H1 (cell line): ENCODE measurements around the gene KXD1. TPM values are rescaled to one million over a fixed set of nuclear protein-coding genes. Genes with fewer than 3 reads are reported as not detected.

Experiments used
- CTCF ChIA-PET: fragments of 300-600 bp; sonication (Branson Sonifier 250); formaldehyde crosslinking; loops from one replicate; lab custom pipeline; 2021; ENCODE audit not compliant: partially characterized antibody; lab: Charles Lee
- POLR2A ChIA-PET: fragments of 300-600 bp; sonication (Branson Sonifier 250); formaldehyde crosslinking; loops from one replicate; lab custom pipeline; 2021; ENCODE audit warnings: inconsistent platforms; ENCODE audit not compliant: partially characterized antibody; lab: Charles Lee
- DNase-seq, 2 experiments: peaks; one replicate each; pipeline versions ENCODE4 v3.0.0 to v3.0.0-alpha.2; 2010 to 2022; ENCODE audit warnings: low spot score in 2 of 2, low read depth in 1 of 2, mixed read lengths in 1 of 2
- FAIRE-seq: peaks from 2 replicates; lab custom pipeline; 2011; peaks lifted over from hg19 to GRCh38; lab: Jason Lieb, UNC
- H2AFZ ChIP-seq: 2 replicates; pipeline ENCODE4 v1.8.1; 2012; ENCODE audit warnings: low read length, inconsistent platforms
- H2AK5ac ChIP-seq: 2 replicates; pipeline ENCODE4 v1.6.1; 2013; ENCODE audit warnings: low read depth, low read length
- H2BK120ac ChIP-seq: replicated peaks from 2 replicates; pipeline ENCODE3; 2013; ENCODE audit warnings: low read depth, low read length, inconsistent platforms
- H2BK12ac ChIP-seq: 2 replicates; pipeline ENCODE4 v1.6.1; 2013; ENCODE audit warnings: low read depth, low read length
- H2BK15ac ChIP-seq: 2 replicates; pipeline ENCODE4 v1.6.1; 2013; ENCODE audit warnings: low read length
- H2BK20ac ChIP-seq: 2 replicates; pipeline ENCODE4 v1.6.1; 2013; ENCODE audit warnings: low read length
- H2BK5ac ChIP-seq: 2 replicates; pipeline ENCODE4 v1.6.1; 2013; ENCODE audit warnings: low read depth, low read length
- H3K14ac ChIP-seq: 2 replicates; pipeline ENCODE4 v1.6.1; 2013; ENCODE audit warnings: inconsistent platforms; ENCODE audit not compliant: insufficient read length
- H3K18ac ChIP-seq: 2 replicates; pipeline ENCODE4 v1.6.1; 2013; ENCODE audit warnings: low read length; ENCODE audit errors: extremely low read depth
- H3K23ac ChIP-seq: 2 replicates; pipeline ENCODE4 v1.6.1; 2013; ENCODE audit warnings: inconsistent platforms; ENCODE audit not compliant: insufficient read length
- H3K23me2 ChIP-seq: 2 replicates; pipeline ENCODE4 v1.6.1; 2013; ENCODE audit warnings: low read depth, low read length
- H3K27ac ChIP-seq: 2 replicates; pipeline ENCODE4 v1.6.1; 2011; ENCODE audit warnings: low read depth, low read length, inconsistent platforms
- H3K27me3 ChIP-seq, 4 experiments: replicated peaks in 1 of 4; 1 replicate in 1 of 4; 2 replicates in 3 of 4; pipeline versions ENCODE4 v1.6.1 to v1.8.1; 2011 to 2013; ENCODE audit warnings: low read length in 3 of 4, mild to moderate bottlenecking in 3 of 4, inconsistent platforms in 2 of 4, mixed read lengths in 2 of 4, moderate library complexity in 1 of 4; ENCODE audit not compliant: control insufficient read depth in 3 of 4, insufficient read depth in 3 of 4; ENCODE audit errors: extremely low read depth in 1 of 4
- H3K36me3 ChIP-seq, 4 experiments: 2 replicates each; pipeline versions ENCODE4 v1.6.1 to v1.8.1; 2011 to 2013; ENCODE audit warnings: mild to moderate bottlenecking in 4 of 4, low read length in 3 of 4, moderate library complexity in 2 of 4, control low read depth in 1 of 4, inconsistent platforms in 1 of 4; ENCODE audit not compliant: insufficient read depth in 4 of 4, control insufficient read depth in 2 of 4
- H3K4ac ChIP-seq: replicated peaks from 2 replicates; pipeline ENCODE3; 2013; ENCODE audit warnings: low read length, low read depth, mixed read lengths, inconsistent platforms; ENCODE audit not compliant: insufficient read length
- H3K4me1 ChIP-seq, 4 experiments: replicated peaks in 1 of 4; 1 replicate in 1 of 4; 2 replicates in 3 of 4; pipeline versions ENCODE4 v1.6.1 to v1.8.1; 2011 to 2013; ENCODE audit warnings: low read length in 3 of 4, inconsistent platforms in 2 of 4, mixed read lengths in 1 of 4; ENCODE audit not compliant: insufficient read depth in 4 of 4, control insufficient read depth in 3 of 4
- H3K4me2 ChIP-seq, 2 experiments: 2 replicates each; pipeline versions ENCODE4 v1.6.1 to v1.8.1; 2011 to 2013; ENCODE audit warnings: low read depth in 2 of 2, low read length in 2 of 2, control low read depth in 1 of 2, inconsistent platforms in 1 of 2, mild to moderate bottlenecking in 1 of 2; ENCODE audit not compliant: insufficient read depth in 1 of 2
- H3K4me3 ChIP-seq, 4 experiments: fragments of 200-600, 300-600 bp in 1 of 4; sonication (generic), shearing (Covaris generic), sonication (Bioruptor Twin) in 1 of 4; 2 replicates each; pipeline versions ENCODE4 v1.5.1 to v1.8.1; 2011 to 2016; ENCODE audit warnings: low read length in 4 of 4, low read depth in 3 of 4, control low read depth in 2 of 4, inconsistent platforms in 2 of 4, mild to moderate bottlenecking in 2 of 4, mixed read lengths in 1 of 4, moderate library complexity in 1 of 4; ENCODE audit not compliant: insufficient read depth in 2 of 4; ENCODE audit errors: extremely low read depth in 1 of 4
- H3K56ac ChIP-seq: replicated peaks from 2 replicates; pipeline ENCODE3; 2013; ENCODE audit warnings: low read depth, mild to moderate bottlenecking, mixed read lengths, low read length, inconsistent platforms; ENCODE audit not compliant: insufficient read length
- H3K79me1 ChIP-seq: 2 replicates; pipeline ENCODE4 v1.6.1; 2013; ENCODE audit warnings: low read depth, low read length, control low read depth
- H3K79me2 ChIP-seq, 2 experiments: 2 replicates each; pipeline versions ENCODE4 v1.6.1 to v1.8.1; 2012 to 2013; ENCODE audit warnings: low read length in 2 of 2, mild to moderate bottlenecking in 2 of 2, inconsistent platforms in 1 of 2; ENCODE audit not compliant: insufficient read depth in 2 of 2, control insufficient read depth in 1 of 2
- H3K9ac ChIP-seq, 4 experiments: replicated peaks in 1 of 4; 1 replicate in 1 of 4; 2 replicates in 3 of 4; pipeline versions ENCODE4 v1.6.1 to v1.8.1; 2011 to 2013; ENCODE audit warnings: low read depth in 3 of 4, low read length in 3 of 4, control low read depth in 2 of 4, mild to moderate bottlenecking in 2 of 4, moderate library complexity in 2 of 4, inconsistent platforms in 1 of 4; ENCODE audit errors: extremely low read depth in 1 of 4
- H3K9me3 ChIP-seq, 2 experiments: 2 replicates each; pipeline versions ENCODE4 v1.6.1 to v1.8.1; 2012 to 2013; ENCODE audit warnings: mild to moderate bottlenecking in 2 of 2, moderate library complexity in 2 of 2, control low read depth in 1 of 2, inconsistent platforms in 1 of 2, low read depth in 1 of 2, low read length in 1 of 2, mixed read lengths in 1 of 2; ENCODE audit not compliant: insufficient read depth in 2 of 2
- H4K20me1 ChIP-seq, 2 experiments: replicated peaks in 1 of 2; 2 replicates each; pipeline versions ENCODE3 to v1.8.1; 2011 to 2013; ENCODE audit warnings: inconsistent platforms in 2 of 2, low read length in 2 of 2, mild to moderate bottlenecking in 1 of 2; ENCODE audit not compliant: insufficient read depth in 2 of 2, control insufficient read depth in 1 of 2
- H4K5ac ChIP-seq: 2 replicates; pipeline ENCODE4 v1.6.1; 2013; ENCODE audit warnings: low read length, low read depth, mixed read lengths, inconsistent platforms; ENCODE audit not compliant: insufficient read length
- H4K8ac ChIP-seq: 2 replicates; pipeline ENCODE4 v1.8.0; 2013; ENCODE audit warnings: mild to moderate bottlenecking, moderate library complexity, low read length, inconsistent platforms; ENCODE audit not compliant: insufficient read depth; ENCODE audit errors: extremely low read depth
- H4K91ac ChIP-seq: replicated peaks from 2 replicates; pipeline ENCODE3; 2013; ENCODE audit warnings: low read length, mixed read lengths, inconsistent platforms; ENCODE audit not compliant: insufficient read length
- ASH2L ChIP-seq: fragments of 200-600, 300-600 bp; sonication (generic); IDR thresholded peaks from one replicate; pipeline ENCODE4 v1.7.1; 2017; ENCODE audit warnings: low read length
- CBX8 ChIP-seq: fragments of 300-800, 300-1000 bp; sonication (generic); IDR thresholded peaks from 2 replicates; pipeline ENCODE4 v1.7.1; 2016; ENCODE audit warnings: low read depth, low read length, borderline replicate concordance
- CEBPB ChIP-seq: IDR thresholded peaks from 2 replicates; pipeline ENCODE4 v1.6.1; 2012; ENCODE audit warnings: low read depth, low read length
- FOSL1 ChIP-seq: IDR thresholded peaks from 2 replicates; pipeline ENCODE4 v1.6.1; 2011; ENCODE audit warnings: mild to moderate bottlenecking, low read depth, low read length, moderate library complexity; ENCODE audit not compliant: insufficient read depth
- KDM4A ChIP-seq: IDR thresholded peaks from one replicate; pipeline ENCODE4 v1.7.1; 2012; ENCODE audit warnings: low read depth, mild to moderate bottlenecking, moderate library complexity, low read length, inconsistent platforms; ENCODE audit not compliant: severe bottlenecking
- TAF1 ChIP-seq: IDR thresholded peaks from 2 replicates; pipeline ENCODE4 v1.6.1; 2011; ENCODE audit warnings: mild to moderate bottlenecking, low read depth, low read length
- TEAD4 ChIP-seq: IDR thresholded peaks from 2 replicates; pipeline ENCODE4 v1.6.1; 2012; ENCODE audit warnings: low read depth, low read length, inconsistent platforms, mixed read lengths
- WGBS, 2 experiments: shearing (Covaris generic) in 1 of 2; methylation state at CpG; one replicate each; pipeline versions ENCODE4 v1.1.6 to v1.1.7; 2013 to 2015; ENCODE audit warnings: low lambda C conversion rate in 2 of 2, mixed read lengths in 2 of 2, inconsistent platforms in 1 of 2, low coverage in 1 of 2, missing lambda C conversion rate in 1 of 2; ENCODE audit not compliant: insufficient replicate concordance in 2 of 2, insufficient coverage in 1 of 2, insufficient read length in 1 of 2; ENCODE audit errors: extremely low coverage in 1 of 2, missing lambda C conversion rate in 1 of 2; 5-methylcytosine and 5-hydroxymethylcytosine counted together
- polyA plus RNA-seq, 7 experiments: library from polyadenylated mRNA; depleted of rRNA in 3 of 7; stranded (reverse) in 5 of 7; unstranded in 2 of 7; fragments of >200 nt in 5 of 7; fragments of 200-250 nt in 2 of 7; gene quantifications; 1 replicate in 5 of 7; 2 replicates in 1 of 7; 4 replicates in 1 of 7; pipeline versions ENCODE4 v1.2.1 to v1.2.3, GENCODE V29; 2011 to 2013; ENCODE audit warnings: missing spikeins in 2 of 7, mixed read lengths in 2 of 7
- total RNA-seq: library from RNA; stranded (reverse); fragmentation: NEBNext Ultra II Directional; extraction: Animal tissue kit (Norgen Biotek cat#: 25700); gene quantifications from 2 replicates; pipeline ENCODE4 v1.2.1, GENCODE V29; 2021

Gene KXD1
- total and polyA plus RNA-seq, 2 of the 8 experiments (the other 6 are each of a cell fraction or from before 2014, with no cell fraction given): 115 to 267 TPM

- Histone ChIP-seq H3K79me1 (no peaks in the 10 kb centered on the region; the same call in 1 of the 2 replicates), H2AK5ac (no peak overlapping the region), H3K9ac (no peak overlapping the region; a peak in 1 of 7 replicates)
- TF ChIP-seq ASH2L (no peak), TEAD4 (no peak), CBX8 (no peak), FOSL1 (no peak), CEBPB (no peak), KDM4A (no peak), TAF1 (no peak)
Observed at GRCh38 chr19:18529782-18530181, 27.9 kb upstream of the KXD1 start.

More at GRCh38 chr19:18529782-18530181, 27.9 kb upstream of the KXD1 start:
- no peak overlapping the region for H4K8ac ChIP-seq
- H3K27ac ChIP-seq: no peak overlapping the region
- no peak overlapping the region for H4K5ac ChIP-seq
- no peak overlapping the region for H2BK12ac ChIP-seq
- H2BK15ac ChIP-seq: no peak overlapping the region
- H4K91ac ChIP-seq: no peak overlapping the region
- peaks cover 2 to 18% (median 12%) of the 10 kb centered on the region in 4 experiments; a peak in 7 of 8 replicates for H3K36me3 ChIP-seq
- no peak overlapping the region for H3K14ac ChIP-seq
- CTCF ChIA-PET: interaction anchor here (1.2 to 6.1 kb wide), 6 partner anchors 9 to 68 kb away, joined by 4 to 37 read pairs (median 6); partner anchors contain the start of genes ELL and REX1BD
- H3K27me3 ChIP-seq: no peaks in the 10 kb centered on the region; a peak in 1 of 7 replicates
- no peak overlapping the region for H2BK20ac ChIP-seq
- peaks cover 3 to 4% of the 10 kb centered on the region in 2 experiments for H4K20me1 ChIP-seq
- H3K18ac ChIP-seq: no peak overlapping the region
- no peaks in the 10 kb centered on the region for H3K4me1 ChIP-seq
- no peaks in the 10 kb centered on the region for H3K9me3 ChIP-seq
- POLR2A ChIA-PET: interaction anchor here (0.7 to 3.9 kb wide), 10 partner anchors 8 to 460 kb away, joined by 3 to 22 read pairs (median 4); partner anchors contain the start of genes ELL, FKBP8 and REX1BD
- H3K79me2 ChIP-seq: no peaks in the 10 kb centered on the region
- H3K4ac ChIP-seq: no peak overlapping the region
- WGBS, 2 experiments: 88% methylated on average over 7 of the region's 7 CpGs; no CpG with 5 or more reads in 1 of the 2 experiments
- no peak overlapping the region for H3K56ac ChIP-seq
- FAIRE-seq (no peak), DNase-seq (no peak)
- H3K23me2 ChIP-seq: no peaks in the 10 kb centered on the region
- H2AFZ ChIP-seq: no peak overlapping the region
- no peak overlapping the region for H2BK5ac ChIP-seq
- H3K23ac ChIP-seq: no peak overlapping the region
- no peak overlapping the region for H3K4me2 ChIP-seq
- H3K4me3 ChIP-seq: no peak overlapping the region
- no peak overlapping the region for H2BK120ac ChIP-seq
